ENCODE measurements around the gene INTS7. TPM values are rescaled to one million over a fixed set of nuclear protein-coding genes. Genes with fewer than 3 reads are reported as not detected.

The INTS7 gene
- polyA plus RNA-seq, 1 donor (not counting 4 experiments of a cell fraction or from before 2014, with no cell fraction given) = 27.2 TPM

DNA sequence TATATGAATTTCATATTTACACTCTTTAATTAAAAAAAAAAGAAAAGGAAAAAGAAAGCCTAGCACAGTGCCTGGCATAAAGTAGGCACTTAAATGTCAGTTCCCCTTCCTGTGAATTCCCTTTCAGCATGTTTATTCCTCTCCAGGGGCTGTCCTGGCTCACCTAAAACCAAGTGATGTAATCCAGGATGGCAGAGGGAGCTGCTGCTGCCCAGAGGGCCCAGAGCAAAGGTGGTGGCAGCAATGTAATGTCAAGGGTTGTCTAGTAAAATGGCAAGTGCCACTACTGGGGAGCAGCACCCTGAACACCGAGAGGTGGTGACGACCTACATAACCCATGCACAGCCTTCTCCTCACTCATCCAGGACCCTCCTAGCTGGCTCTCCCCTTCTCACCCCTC is 126.4 kb downstream of the INTS7 start:
- no peak overlapping the region for H3K4me3 ChIP-seq (ENCODE audit: control insufficient read depth in 2 of 3, extremely low read depth in 1 of 3, insufficient read depth in 2 of 3, low read depth in 1 of 3, low read length in 3 of 3)
- no peak overlapping the region for H3K9ac ChIP-seq (ENCODE audit: control insufficient read depth, extremely low read depth, insufficient read depth, low read length)
- dilution Hi-C loops (cut with MboI; ENCODE audit: extremely low pct_ligation_motif_present, low sequenced_read_pairs) = no loop called here
- TF ChIP-seq, protein P1, sequence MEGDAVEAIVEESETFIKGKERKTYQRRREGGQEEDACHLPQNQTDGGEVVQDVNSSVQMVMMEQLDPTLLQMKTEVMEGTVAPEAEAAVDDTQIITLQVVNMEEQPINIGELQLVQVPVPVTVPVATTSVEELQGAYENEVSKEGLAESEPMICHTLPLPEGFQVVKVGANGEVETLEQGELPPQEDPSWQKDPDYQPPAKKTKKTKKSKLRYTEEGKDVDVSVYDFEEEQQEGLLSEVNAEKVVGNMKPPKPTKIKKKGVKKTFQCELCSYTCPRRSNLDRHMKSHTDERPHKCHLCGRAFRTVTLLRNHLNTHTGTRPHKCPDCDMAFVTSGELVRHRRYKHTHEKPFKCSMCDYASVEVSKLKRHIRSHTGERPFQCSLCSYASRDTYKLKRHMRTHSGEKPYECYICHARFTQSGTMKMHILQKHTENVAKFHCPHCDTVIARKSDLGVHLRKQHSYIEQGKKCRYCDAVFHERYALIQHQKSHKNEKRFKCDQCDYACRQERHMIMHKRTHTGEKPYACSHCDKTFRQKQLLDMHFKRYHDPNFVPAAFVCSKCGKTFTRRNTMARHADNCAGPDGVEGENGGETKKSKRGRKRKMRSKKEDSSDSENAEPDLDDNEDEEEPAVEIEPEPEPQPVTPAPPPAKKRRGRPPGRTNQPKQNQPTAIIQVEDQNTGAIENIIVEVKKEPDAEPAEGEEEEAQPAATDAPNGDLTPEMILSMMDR (optimal IDR thresholded peaks at IDR 0.05 in 1 of 3, IDR thresholded peaks at IDR 0.05 in 1 of 3, conservative IDR thresholded peaks at IDR 0.05 in 1 of 3; ENCODE audit: extremely low read depth in 1 of 3, insufficient read depth in 2 of 3, low read length in 3 of 3) = no peak
- no peak for TF ChIP-seq EZH2 (IDR thresholded peaks at IDR 0.05; ENCODE audit: low read length)
- H2AFZ ChIP-seq (ENCODE audit: control insufficient read depth, low read length) = no peak overlapping the region
- H3K79me2 ChIP-seq (ENCODE audit: control insufficient read depth, insufficient read depth, low read length) = no peaks in the 10 kb centered on the region
- H3K27ac ChIP-seq (ENCODE audit: control insufficient read depth, insufficient read depth, low read length) = no peak overlapping the region
- no peak overlapping the region for H3K4me2 ChIP-seq (ENCODE audit: control insufficient read depth, extremely low read depth, insufficient read depth, low read depth, low read length)
- H3K27me3 ChIP-seq (ENCODE audit: control insufficient read depth, extremely low read depth, insufficient read depth, low read length) = peaks cover 4% of the 10 kb centered on the region
- H4K20me1 ChIP-seq (ENCODE audit: control insufficient read depth, extremely low read depth, insufficient read depth, low read length) = no peaks in the 10 kb centered on the region
- no peaks in the 10 kb centered on the region for H3K36me3 ChIP-seq (ENCODE audit: control insufficient read depth in 2 of 2, extremely low read depth in 1 of 2, insufficient read depth in 2 of 2, low read length in 2 of 2)
- DNase-seq (ENCODE audit: low read depth, low spot score) (no peak), FAIRE-seq (no peak)
- no peaks in the 10 kb centered on the region for H3K9me3 ChIP-seq (ENCODE audit: control insufficient read depth, low read depth, low read length)
- no peaks in the 10 kb centered on the region for H3K9me1 ChIP-seq (ENCODE audit: control insufficient read depth, extremely low read depth, insufficient read depth, low read length)
- H3K4me1 ChIP-seq (ENCODE audit: control insufficient read depth, extremely low read depth, insufficient read depth, low read length) = no peaks in the 10 kb centered on the region

DNA sequence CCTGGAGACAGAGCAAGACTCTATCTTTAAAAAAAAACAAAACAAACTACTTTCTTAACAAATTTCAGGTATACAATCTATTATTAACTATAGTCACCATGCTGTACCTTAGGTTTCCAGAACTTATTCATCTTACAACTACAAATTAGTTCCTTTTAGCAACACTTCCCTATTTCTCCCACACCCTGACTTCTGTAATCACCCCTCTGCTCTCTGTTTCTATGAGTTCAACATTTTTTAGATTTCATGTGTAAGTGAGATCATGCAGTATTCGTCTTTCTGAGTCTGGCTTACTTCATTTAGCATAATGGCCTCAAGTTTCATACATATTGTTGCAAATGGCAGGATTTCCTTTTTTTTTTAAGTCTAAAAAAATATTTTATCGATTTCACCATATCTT is 126.9 kb downstream of the INTS7 start:
- no peaks in the 10 kb centered on the region for H3K4me1 ChIP-seq (ENCODE audit: control insufficient read depth, extremely low read depth, insufficient read depth, low read length)
- H3K4me2 ChIP-seq (ENCODE audit: control insufficient read depth, extremely low read depth, insufficient read depth, low read depth, low read length) = no peak overlapping the region
- H4K20me1 ChIP-seq (ENCODE audit: control insufficient read depth, extremely low read depth, insufficient read depth, low read length) = no peaks in the 10 kb centered on the region
- no peak overlapping the region for H3K9ac ChIP-seq (ENCODE audit: control insufficient read depth, extremely low read depth, insufficient read depth, low read length)
- H3K9me3 ChIP-seq (ENCODE audit: control insufficient read depth, low read depth, low read length) = no peaks in the 10 kb centered on the region
- DNase-seq (ENCODE audit: low read depth, low spot score) (no peak), FAIRE-seq (no peak)
- no peaks in the 10 kb centered on the region for H3K36me3 ChIP-seq (ENCODE audit: control insufficient read depth in 2 of 2, extremely low read depth in 1 of 2, insufficient read depth in 2 of 2, low read length in 2 of 2)
- no peak overlapping the region for H3K4me3 ChIP-seq (ENCODE audit: control insufficient read depth in 2 of 3, extremely low read depth in 1 of 3, insufficient read depth in 2 of 3, low read depth in 1 of 3, low read length in 3 of 3)
- no peaks in the 10 kb centered on the region for H3K79me2 ChIP-seq (ENCODE audit: control insufficient read depth, insufficient read depth, low read length)
- H3K27me3 ChIP-seq (ENCODE audit: control insufficient read depth, extremely low read depth, insufficient read depth, low read length) = peaks cover 4% of the 10 kb centered on the region
- H3K27ac ChIP-seq (ENCODE audit: control insufficient read depth, insufficient read depth, low read length) = no peak overlapping the region
- no peaks in the 10 kb centered on the region for H3K9me1 ChIP-seq (ENCODE audit: control insufficient read depth, extremely low read depth, insufficient read depth, low read length)
- no peak for TF ChIP-seq EZH2 (IDR thresholded peaks at IDR 0.05; ENCODE audit: low read length)
- TF ChIP-seq, protein P1 (optimal IDR thresholded peaks at IDR 0.05 in 1 of 3, IDR thresholded peaks at IDR 0.05 in 1 of 3, conservative IDR thresholded peaks at IDR 0.05 in 1 of 3; ENCODE audit: extremely low read depth in 1 of 3, insufficient read depth in 2 of 3, low read length in 3 of 3) = no peak
- no peak overlapping the region for H2AFZ ChIP-seq (ENCODE audit: control insufficient read depth, low read length)
- dilution Hi-C loops (cut with MboI; ENCODE audit: extremely low pct_ligation_motif_present, low sequenced_read_pairs) = no loop called here
